GM21786 (cell line): Measurements from ENCODE around the gene GIGYF2.

Source experiments
- ATAC-seq: cut with Tn5 transposase; IDR thresholded peaks from one replicate; pipeline ENCODE4 v1.9.1; 2021; ENCODE audit not compliant: unreplicated experiment

The GIGYF2 gene

DNA sequence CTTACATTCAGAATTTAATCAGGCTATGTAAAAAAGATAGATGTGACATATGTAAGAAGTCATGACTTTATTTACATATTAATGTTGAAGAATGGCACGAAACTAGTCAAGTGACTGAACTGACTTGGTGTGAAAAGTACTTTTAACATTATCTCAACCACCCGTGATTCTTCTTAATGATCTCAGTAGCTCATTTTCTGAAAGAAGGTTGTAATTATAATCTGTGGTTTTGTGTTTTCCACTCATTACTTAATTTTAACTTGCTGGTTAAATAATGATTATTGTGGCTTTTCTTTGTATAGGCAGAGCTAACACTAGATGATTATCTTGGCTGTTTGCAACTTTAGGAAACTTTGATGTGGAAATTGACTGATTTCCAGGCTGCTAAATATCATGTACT, 60.8 kb downstream of the GIGYF2 start:
- ATAC-seq: no peak

- ATAC-seq: no peak
These were observed 64.3 kb downstream of the GIGYF2 start for GRCh38 chr2:232761301-232761907.

- no peak for ATAC-seq
These were observed 70.7 kb downstream of the GIGYF2 start for GRCh38 chr2:232767866-232768265.

DNA sequence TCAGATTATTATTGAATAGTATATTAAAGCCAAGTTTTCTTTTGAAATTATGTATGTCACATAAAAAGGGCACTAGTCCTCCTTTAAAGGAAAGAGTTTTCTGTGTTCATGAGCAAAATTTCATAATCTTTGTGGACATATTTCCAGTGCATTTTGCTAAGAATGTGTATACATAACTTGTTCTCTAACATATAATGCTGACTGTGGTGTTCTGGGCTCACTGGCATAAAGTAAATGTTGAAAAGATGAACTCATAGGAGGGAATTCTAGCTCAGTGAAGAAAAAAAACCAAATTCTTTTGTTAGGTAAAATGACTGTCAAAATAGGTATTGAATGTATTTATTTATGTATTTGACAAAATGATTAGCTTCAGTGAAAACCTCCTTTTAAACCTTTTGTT, 73.1 kb downstream of the GIGYF2 start:
- ATAC-seq: no peak

- no peak for ATAC-seq
These were observed 74.7 kb downstream of the GIGYF2 start for GRCh38 chr2:232771870-232772269.

DNA sequence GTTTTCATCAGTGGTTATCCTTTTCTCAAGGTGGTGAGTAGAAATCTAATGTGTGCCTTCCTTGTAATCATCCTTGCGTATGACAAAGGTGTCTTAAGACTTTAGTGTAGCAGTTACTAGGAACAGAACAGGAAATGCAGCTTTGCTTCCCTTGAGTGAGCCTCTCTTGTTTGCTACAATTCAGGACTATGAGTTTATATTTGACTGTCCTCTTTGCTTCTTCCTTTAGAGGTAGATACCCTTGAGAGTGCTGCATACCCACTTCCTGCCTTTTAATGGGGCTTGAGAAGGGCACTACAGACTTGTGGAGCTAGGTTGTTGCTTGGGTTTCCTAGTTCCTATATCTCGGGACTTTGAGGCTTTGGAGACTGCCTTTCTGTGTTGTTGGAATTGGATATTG, 75.4 kb downstream of the GIGYF2 start:
- peak; percentile 89 for ATAC-seq

GRCh38 chr2:232773815-232774214, 76.7 kb downstream of the GIGYF2 start:
- ATAC-seq: no peak

GRCh38 chr2:232776435-232776834, 79.3 kb downstream of the GIGYF2 start, which contains the start of gene KCNJ13:
Gene KCNJ13, minus strand, starts transcription at chr2:232776565. Its CDS starts 5,203 bp downstream, at chr2:232771362.
- no peak for ATAC-seq

DNA sequence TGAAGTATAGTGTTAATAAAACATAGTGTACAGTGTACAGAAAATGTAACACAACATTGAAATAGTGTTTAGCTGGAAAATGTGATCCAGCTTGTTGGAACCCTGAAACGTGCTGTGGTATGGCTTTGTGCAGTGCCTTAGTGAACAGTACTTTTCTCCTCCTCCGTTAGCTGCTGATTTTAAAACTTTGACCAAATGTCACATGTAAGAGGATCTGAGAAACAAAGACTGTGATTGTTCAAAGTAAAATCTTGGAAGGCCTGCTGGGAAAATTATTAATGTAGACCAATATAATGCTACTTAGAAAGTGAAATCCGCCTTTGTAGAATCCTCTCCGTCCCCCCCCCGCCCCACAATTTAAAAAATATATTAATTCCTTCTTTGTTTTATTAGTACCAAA, 80.1 kb downstream of the GIGYF2 start:
- ATAC-seq: no peak

- no peak for ATAC-seq
These were observed 82.3 kb downstream of the GIGYF2 start for GRCh38 chr2:232779465-232779864.

GRCh38 chr2:232779934-232780333, 82.8 kb downstream of the GIGYF2 start:
- no peak for ATAC-seq

GRCh38 chr2:232781765-232782164, 84.6 kb downstream of the GIGYF2 start:
- peak; percentile 97 for ATAC-seq

DNA sequence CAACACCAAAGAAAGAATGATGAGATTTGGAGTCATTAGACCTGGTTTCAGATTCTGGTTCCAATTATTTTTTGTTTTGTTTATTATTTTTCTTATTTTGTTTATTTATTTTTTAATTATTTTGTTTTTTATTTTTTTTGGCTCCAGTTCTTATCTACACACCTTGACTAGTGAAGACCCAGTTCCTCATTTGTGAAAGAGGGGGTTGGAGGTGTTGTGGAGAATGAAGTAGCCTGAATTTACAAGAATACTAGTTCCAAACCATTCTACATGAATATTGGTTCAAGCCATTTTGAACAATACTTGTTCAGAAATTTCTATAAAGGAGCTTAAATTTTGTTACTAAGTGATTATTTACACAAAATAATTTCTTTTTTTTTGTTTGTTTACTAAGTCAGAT, 86.1 kb downstream of the GIGYF2 start:
- ATAC-seq: no peak

DNA sequence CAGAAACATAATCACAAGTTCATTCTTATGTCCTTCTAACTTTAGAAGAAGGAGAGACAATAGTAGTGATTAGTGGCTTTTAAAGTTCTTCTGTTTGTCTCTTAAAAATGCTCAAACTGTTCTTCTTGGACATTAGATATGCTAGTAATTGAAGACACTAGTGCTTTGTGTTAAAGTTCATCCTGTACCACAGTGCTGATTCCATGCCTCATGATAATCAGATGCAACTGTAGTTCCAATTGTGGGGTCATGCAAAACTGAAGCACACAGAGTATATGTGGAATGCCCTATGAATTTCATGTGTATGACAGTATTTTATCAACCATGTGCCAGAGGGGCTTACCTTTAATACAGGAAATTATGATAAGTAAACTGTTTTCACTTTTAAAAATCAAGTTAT, 90.7 kb downstream of the GIGYF2 start:
- no peak for ATAC-seq

DNA sequence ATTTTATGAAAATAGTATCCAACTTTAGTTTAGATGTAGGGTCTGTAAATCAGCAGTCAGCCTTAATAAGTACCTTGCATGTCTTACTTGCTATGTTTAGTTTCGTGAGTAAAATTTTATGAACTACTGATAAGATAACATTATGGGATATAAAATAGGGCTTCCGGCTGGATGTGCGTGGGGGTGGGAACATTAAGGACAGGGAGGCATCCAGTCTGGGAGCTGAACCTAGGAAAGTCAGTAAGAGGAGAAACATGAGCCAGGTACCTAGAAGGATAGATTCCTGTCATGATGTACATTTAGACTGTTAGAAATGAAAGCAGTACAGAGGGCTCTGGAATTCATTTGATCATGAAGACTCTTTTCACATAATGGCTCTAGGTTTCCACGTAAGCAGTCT, 92.0 kb downstream of the GIGYF2 start:
- ATAC-seq: no peak

- no peak for ATAC-seq
These were observed 94.4 kb downstream of the GIGYF2 start for GRCh38 chr2:232791518-232791917.

DNA sequence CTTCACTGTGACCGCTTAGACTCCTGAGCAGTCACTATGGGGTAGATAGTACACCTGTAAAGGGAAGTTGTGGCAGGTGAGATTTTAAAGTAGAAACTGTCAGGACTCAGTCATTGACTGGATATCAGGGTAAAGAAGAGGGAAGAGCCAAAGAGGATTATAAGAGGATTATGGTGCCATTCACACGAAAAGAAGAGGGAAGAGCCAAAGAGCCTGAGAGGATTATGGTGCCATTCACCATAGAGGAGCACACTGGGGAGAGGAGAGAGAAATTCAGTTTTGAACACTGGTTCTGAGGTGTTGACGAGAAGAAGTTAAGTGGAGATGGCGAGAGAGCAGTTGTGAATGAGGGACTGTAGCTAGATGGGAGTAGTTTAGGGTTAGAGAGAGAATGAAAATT, 96.1 kb downstream of the GIGYF2 start:
- ATAC-seq: no peak

DNA sequence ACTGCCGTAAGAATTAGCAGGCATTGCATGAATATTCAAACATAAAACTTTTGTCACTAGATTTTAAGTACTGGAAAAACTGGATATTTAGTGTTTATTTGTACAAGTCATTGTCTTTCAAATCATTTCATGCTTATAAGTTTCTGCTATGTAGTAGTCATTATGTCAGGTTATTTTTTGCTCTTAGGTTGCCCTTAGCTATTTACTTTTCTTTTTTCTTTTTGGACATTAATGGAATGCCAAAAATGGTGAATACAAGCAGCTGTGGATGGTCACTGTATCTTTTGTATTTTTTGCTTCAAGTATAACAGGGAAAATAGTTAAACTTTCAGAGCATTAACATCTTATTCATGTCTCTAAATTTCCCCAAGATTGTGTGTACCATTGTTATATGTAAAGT, 97.8 kb downstream of the GIGYF2 start:
- ATAC-seq: no peak

- ATAC-seq: no peak
These were observed 98.8 kb downstream of the GIGYF2 start for GRCh38 chr2:232795920-232796319.

GRCh38 chr2:232798187-232798586, 101.1 kb downstream of the GIGYF2 start:
- no peak for ATAC-seq

DNA sequence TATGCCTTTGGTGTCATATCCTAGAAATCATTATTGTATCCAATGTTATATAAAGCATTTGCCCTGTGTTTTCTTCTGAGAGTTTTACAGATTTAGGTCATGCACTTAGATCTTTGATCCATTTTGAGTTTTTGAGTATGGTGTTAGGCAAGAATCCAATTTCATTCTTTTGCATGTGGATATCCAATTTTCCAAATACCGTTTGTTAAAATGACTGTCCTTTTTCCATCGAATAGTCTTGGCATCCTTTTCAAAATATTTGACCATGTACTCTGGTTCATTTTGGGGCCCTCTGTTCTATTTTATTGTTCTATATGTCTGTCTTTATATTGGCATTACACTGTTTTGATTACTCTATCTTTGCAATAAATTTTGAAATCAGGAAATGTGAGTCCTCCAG, 103.0 kb downstream of the GIGYF2 start:
- no peak for ATAC-seq

DNA sequence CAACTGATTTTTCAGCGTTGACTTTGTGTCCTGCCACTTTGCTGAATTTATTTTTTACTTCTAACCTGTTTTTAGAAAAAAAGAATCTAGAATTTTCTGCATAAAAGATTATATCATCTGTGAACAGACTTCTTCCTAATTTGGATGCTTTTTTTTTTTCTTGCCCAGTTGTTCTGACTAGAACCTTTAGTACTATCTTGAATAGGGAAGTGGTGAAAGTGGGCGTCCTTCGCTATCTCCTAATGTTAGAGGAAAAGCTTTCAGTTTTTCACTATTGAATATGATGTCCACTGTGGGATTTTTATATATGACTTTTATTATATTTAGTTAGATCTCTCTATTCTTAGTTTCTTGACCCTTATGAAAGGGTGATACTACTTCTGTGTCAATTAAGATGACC, 105.0 kb downstream of the GIGYF2 start:
- ATAC-seq: no peak

DNA sequence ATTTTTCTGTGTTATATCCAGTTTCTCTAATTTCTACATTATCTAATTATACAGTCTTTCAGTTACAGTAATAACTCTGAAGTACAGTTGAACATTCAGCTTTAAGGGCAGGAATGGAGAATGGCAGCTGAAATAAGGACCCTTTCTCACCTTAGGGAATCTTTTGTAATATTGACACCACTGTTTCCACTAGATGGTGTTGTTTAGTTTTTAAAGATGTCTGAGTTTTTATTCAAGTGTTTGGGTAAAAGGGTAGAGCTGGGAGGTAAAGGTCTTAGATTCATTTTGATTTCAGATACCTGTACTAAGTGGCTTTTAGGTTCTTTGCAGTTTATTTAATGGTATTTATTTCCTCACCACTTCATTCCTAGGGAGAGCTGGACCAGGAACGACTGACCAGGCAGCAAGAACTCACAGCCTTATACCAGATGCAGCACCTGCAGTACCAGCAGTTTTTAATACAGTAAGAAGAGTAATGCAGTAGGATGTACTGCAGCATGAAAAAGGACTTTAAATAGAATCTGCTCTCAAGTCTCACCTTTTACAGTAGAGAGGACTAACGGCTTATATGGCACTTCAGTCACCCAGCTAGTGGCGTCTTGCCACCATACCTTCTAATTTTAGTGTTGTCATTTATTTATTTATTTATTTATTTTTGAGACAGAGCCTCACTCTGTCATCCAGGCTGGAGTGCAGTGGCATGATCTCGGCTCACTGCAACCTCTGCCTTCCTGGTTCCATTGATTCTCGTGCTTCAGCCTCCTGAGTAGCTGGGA, 112.4 kb downstream of the GIGYF2 start:
- ATAC-seq: no peak
